AG04450 (cell line): ENCODE measurements around the gene LRRC41. TPM values are rescaled to one million over a fixed set of nuclear protein-coding genes. Genes with fewer than 3 reads are reported as not detected.

Experiments
- CTCF ChIA-PET: fragments of 300-600, 350-600 bp; formaldehyde crosslinking; extraction: SDS; loops from one replicate; lab custom pipeline; 2022; ENCODE audit warnings: antibody characterized with exemption, inconsistent platforms; lab: Charles Lee
- POLR2A ChIA-PET: fragments of 350-600 bp; formaldehyde crosslinking; extraction: SDS; loops from one replicate; lab custom pipeline; 2021; ENCODE audit warnings: antibody characterized with exemption, inconsistent platforms; lab: Yijun Ruan, JAX
- DNase-seq: peaks from one replicate; pipeline ENCODE4 v3.0.0-alpha.2; 2011; ENCODE audit warnings: low read depth, low spot score
- H3K27ac ChIP-seq: one replicate; pipeline ENCODE4 v1.5.1; 2012; ENCODE audit warnings: low read depth, low read length, control low read depth
- H3K27me3 ChIP-seq: one replicate; pipeline ENCODE4 v1.6.0; 2012; ENCODE audit warnings: low read length; ENCODE audit not compliant: control insufficient read depth, insufficient read depth
- H3K4me3 ChIP-seq: 2 replicates; pipeline ENCODE4 v1.5.1; 2011; ENCODE audit warnings: mild to moderate bottlenecking, low read depth, low read length, control low read depth
- H3K9me3 ChIP-seq: 2 replicates; pipeline ENCODE4 v1.5.1; 2012; ENCODE audit warnings: low read length; ENCODE audit not compliant: control insufficient read depth, insufficient read depth
- CTCF ChIP-seq: IDR thresholded peaks from 2 replicates; pipeline ENCODE4 v1.5.1; 2011; ENCODE audit warnings: low read depth, low read length, control low read depth, inconsistent platforms
- polyA plus RNA-seq: library from polyadenylated mRNA; depleted of rRNA; stranded (reverse); fragments of >200 nt; gene quantifications from 2 replicates; pipeline ENCODE4 v1.2.3, GENCODE V29; 2011

The LRRC41 gene
- polyA plus RNA-seq, 1 experiment: 66.3 TPM

GRCh38 chr1:46343705-46344104 lies 40.3 kb upstream of the LRRC41 start:
- TF ChIP-seq CTCF: no peak
- H3K27ac ChIP-seq: no peak overlapping the region
- H3K4me3 ChIP-seq: no peak overlapping the region
- DNase-seq: no peak
- no peaks in the 10 kb centered on the region for H3K27me3 ChIP-seq
- POLR2A ChIA-PET: no interaction called here
- H3K9me3 ChIP-seq: no peaks in the 10 kb centered on the region
- CTCF ChIA-PET: interaction anchor here (1.0 kb wide), 1 partner anchor 99 kb away, joined by 3 read pairs; no protein-coding TSS in a partner anchor

GRCh38 chr1:46343351-46343695 lies 39.9 kb upstream of the LRRC41 start:
- Histone ChIP-seq H3K27me3 (no peaks in the 10 kb centered on the region), H3K27ac (no peak overlapping the region), H3K9me3 (no peaks in the 10 kb centered on the region), H3K4me3 (no peak overlapping the region)
- no peak for TF ChIP-seq CTCF
- DNase-seq: no peak
- ChIA-PET CTCF (interaction anchor here (1.0 to 1.7 kb wide), 2 partner anchors 10 to 99 kb away, joined by 3 to 7 read pairs; no protein-coding TSS in a partner anchor), POLR2A (no interaction called here)

- CTCF ChIA-PET: interaction anchor here (0.6 to 1.7 kb wide), 4 partner anchors 10 to 96 kb away, joined by 3 to 7 read pairs (median 4); no protein-coding TSS in a partner anchor
- no peak for TF ChIP-seq CTCF
- H3K27ac ChIP-seq: no peak overlapping the region
- H3K27me3 ChIP-seq: no peaks in the 10 kb centered on the region
- DNase-seq: no peak
- no peak overlapping the region for H3K4me3 ChIP-seq
- POLR2A ChIA-PET: interaction anchor here (0.6 kb wide), 1 partner anchor 52 kb away, joined by 9 read pairs; no protein-coding TSS in a partner anchor
- no peaks in the 10 kb centered on the region for H3K9me3 ChIP-seq
Measured at GRCh38 chr1:46342677-46343350, 39.4 kb upstream of the LRRC41 start.

GRCh38 chr1:46342084-46342656 lies 38.8 kb upstream of the LRRC41 start:
- Histone ChIP-seq H3K27ac (no peak overlapping the region), H3K4me3 (peak overlapping the region; percentile 88; the same call in 1 of the 2 replicates), H3K9me3 (no peaks in the 10 kb centered on the region), H3K27me3 (no peaks in the 10 kb centered on the region)
- POLR2A ChIA-PET: interaction anchor here (0.6 kb wide), 1 partner anchor 52 kb away, joined by 9 read pairs; no protein-coding TSS in a partner anchor
- TF ChIP-seq CTCF: peak; percentile 37
- no peak for DNase-seq
- CTCF ChIA-PET: interaction anchor here (0.6 to 1.7 kb wide), 5 partner anchors 9 to 95 kb away, joined by 3 to 7 read pairs (median 5); no protein-coding TSS in a partner anchor
